Type B pancreatic cell (in vitro differentiated cells): ENCODE measurements around the gene NKAIN2. TPM values are rescaled to one million over a fixed set of nuclear protein-coding genes. Genes with fewer than 3 reads are reported as not detected.

Experiments
- DNase-seq: peaks from one replicate; pipeline ENCODE4 v3.0.0; 2021; ENCODE audit warnings: mixed read lengths; ENCODE audit not compliant: unreplicated experiment; ENCODE audit errors: extremely low spot score
- H3K27ac Mint-ChIP-seq: 2 replicates; pipeline ENCODE4 v1.8.0; 2021; ENCODE audit warnings: mild to moderate bottlenecking, mixed read lengths
- H3K27me3 Mint-ChIP-seq: 2 replicates; pipeline ENCODE4 v1.8.0; 2021; ENCODE audit warnings: mixed read lengths
- H3K36me3 Mint-ChIP-seq: 2 replicates; pipeline ENCODE4 v1.8.0; 2021; ENCODE audit warnings: mixed read lengths
- H3K4me1 Mint-ChIP-seq: one replicate; pipeline ENCODE4 v1.8.0; 2021; ENCODE audit warnings: mixed read lengths; ENCODE audit not compliant: unreplicated experiment
- H3K4me3 Mint-ChIP-seq: 2 replicates; pipeline ENCODE4 v1.8.0; 2021; ENCODE audit warnings: mild to moderate bottlenecking, mixed read lengths
- H3K9me3 Mint-ChIP-seq: 2 replicates; pipeline ENCODE4 v1.8.0; 2021; ENCODE audit warnings: mixed read lengths
- total RNA-seq: library from RNA; stranded (reverse); gene quantifications from 2 replicates; pipeline ENCODE4 v1.2.1, GENCODE V29; 2021; ENCODE audit warnings: low replicate concordance
- TF ChIP-seq, protein P1 (sequence below): fragments of 200-600 bp; sonication (generic); conservative IDR thresholded peaks from 2 replicates; pipeline ENCODE4 v1.5.0; 2021; ENCODE audit warnings: antibody characterized with exemption, mild to moderate bottlenecking

The NKAIN2 gene
- total RNA-seq, 1 donor from 2014 or later, result 1.7 TPM

DNA sequence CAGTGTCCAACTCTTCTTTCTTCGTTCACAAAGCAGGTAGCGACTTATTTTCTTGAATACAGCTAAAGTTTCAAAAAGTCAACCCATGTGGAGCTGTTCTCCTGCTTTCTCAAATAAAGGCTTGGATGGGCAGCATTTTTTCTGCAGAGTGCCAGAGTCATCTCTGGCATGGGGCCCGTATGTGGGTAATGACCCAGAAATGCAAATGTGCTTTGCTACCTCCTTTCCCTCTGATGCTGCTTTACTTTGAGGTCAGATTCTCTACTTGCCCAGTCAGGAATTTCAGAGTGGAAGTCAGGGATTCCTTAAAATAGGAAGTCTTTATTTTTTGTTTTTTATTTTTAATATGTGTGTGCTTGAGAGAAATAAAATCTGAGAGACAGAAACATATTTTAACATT is 4.9 kb downstream of the NKAIN2 start:
- H3K9me3 Mint-ChIP-seq, result no peaks in the 10 kb centered on the region
- H3K4me1 Mint-ChIP-seq, result peaks cover 7% of the 10 kb centered on the region
- H3K27ac Mint-ChIP-seq, result no peak overlapping the region
- TF ChIP-seq, protein P1, sequence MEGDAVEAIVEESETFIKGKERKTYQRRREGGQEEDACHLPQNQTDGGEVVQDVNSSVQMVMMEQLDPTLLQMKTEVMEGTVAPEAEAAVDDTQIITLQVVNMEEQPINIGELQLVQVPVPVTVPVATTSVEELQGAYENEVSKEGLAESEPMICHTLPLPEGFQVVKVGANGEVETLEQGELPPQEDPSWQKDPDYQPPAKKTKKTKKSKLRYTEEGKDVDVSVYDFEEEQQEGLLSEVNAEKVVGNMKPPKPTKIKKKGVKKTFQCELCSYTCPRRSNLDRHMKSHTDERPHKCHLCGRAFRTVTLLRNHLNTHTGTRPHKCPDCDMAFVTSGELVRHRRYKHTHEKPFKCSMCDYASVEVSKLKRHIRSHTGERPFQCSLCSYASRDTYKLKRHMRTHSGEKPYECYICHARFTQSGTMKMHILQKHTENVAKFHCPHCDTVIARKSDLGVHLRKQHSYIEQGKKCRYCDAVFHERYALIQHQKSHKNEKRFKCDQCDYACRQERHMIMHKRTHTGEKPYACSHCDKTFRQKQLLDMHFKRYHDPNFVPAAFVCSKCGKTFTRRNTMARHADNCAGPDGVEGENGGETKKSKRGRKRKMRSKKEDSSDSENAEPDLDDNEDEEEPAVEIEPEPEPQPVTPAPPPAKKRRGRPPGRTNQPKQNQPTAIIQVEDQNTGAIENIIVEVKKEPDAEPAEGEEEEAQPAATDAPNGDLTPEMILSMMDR, result no peak
- no peaks in the 10 kb centered on the region for H3K36me3 Mint-ChIP-seq
- DNase-seq, result no peak
- H3K4me3 Mint-ChIP-seq, result no peak overlapping the region
- H3K27me3 Mint-ChIP-seq, result peaks cover 57% of the 10 kb centered on the region

DNA sequence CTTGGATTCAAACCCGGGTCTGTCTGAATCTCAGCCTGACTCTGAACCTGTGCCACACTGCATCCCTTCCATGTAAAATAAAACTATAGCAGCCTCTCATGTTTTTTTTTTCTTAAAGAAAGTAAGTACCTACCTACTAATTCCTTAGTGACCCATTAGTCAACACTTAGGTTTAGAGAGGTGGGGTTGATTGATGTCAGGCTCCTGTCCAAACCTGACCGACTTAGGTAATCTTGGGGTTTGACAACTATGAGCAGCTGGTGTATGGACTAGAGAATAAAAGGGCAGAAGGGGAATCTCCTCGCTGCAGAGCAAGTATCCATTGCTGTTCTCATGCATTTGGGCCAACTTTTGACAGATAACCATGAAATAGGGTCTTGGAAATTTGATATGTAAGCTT is 6.5 kb downstream of the NKAIN2 start:
- Mint-ChIP-seq H3K36me3 (no peaks in the 10 kb centered on the region), H3K27me3 (peaks cover 44% of the 10 kb centered on the region), H3K4me3 (no peak overlapping the region), H3K9me3 (no peaks in the 10 kb centered on the region), H3K4me1 (peaks cover 3% of the 10 kb centered on the region), H3K27ac (no peak overlapping the region)
- DNase-seq, result no peak
- TF ChIP-seq, protein P1, result no peak

DNA sequence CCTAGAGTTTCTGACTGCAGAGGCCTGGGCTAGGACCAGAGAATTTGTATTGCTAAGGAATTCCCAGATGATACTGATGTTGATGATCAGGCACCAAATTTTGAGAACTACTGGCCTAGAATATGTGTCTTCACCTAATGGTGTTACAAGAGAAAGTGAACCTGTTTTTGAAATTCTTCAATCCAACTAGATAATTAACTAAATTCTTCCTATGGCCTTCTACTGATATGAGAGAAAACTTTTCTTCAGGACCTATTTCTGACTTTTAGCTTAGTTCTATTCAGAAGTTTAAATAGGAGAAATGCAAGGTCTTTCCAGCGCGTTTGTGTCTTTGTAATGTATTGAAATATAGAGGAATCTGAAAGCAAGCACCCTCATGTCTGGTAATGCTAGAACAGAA is 7.3 kb downstream of the NKAIN2 start:
- DNase-seq, result no peak
- no peaks in the 10 kb centered on the region for H3K36me3 Mint-ChIP-seq
- H3K4me1 Mint-ChIP-seq, result no peaks in the 10 kb centered on the region
- H3K27me3 Mint-ChIP-seq, result peaks cover 40% of the 10 kb centered on the region
- no peaks in the 10 kb centered on the region for H3K9me3 Mint-ChIP-seq
- H3K27ac Mint-ChIP-seq, result no peak overlapping the region
- no peak overlapping the region for H3K4me3 Mint-ChIP-seq
- TF ChIP-seq, protein P1, result no peak

GRCh38 chr6:123811378-123811777 is 7.7 kb downstream of the NKAIN2 start:
- no peaks in the 10 kb centered on the region for H3K4me1 Mint-ChIP-seq
- H3K4me3 Mint-ChIP-seq, result no peak overlapping the region
- no peak for DNase-seq
- H3K36me3 Mint-ChIP-seq, result no peaks in the 10 kb centered on the region
- peaks cover 40% of the 10 kb centered on the region for H3K27me3 Mint-ChIP-seq
- H3K9me3 Mint-ChIP-seq, result no peaks in the 10 kb centered on the region
- TF ChIP-seq, protein P1, result no peak
- no peak overlapping the region for H3K27ac Mint-ChIP-seq

GRCh38 chr6:123812621-123813020 is 9.0 kb downstream of the NKAIN2 start:
- no peak for DNase-seq
- Mint-ChIP-seq H3K27ac (no peak overlapping the region), H3K4me3 (no peak overlapping the region), H3K27me3 (peaks cover 40% of the 10 kb centered on the region), H3K4me1 (no peaks in the 10 kb centered on the region), H3K36me3 (no peaks in the 10 kb centered on the region), H3K9me3 (no peaks in the 10 kb centered on the region)
- TF ChIP-seq, protein P1, result no peak

GRCh38 chr6:123821112-123821511 is 17.4 kb downstream of the NKAIN2 start:
- TF ChIP-seq, protein P1, result no peak
- peaks cover 22% of the 10 kb centered on the region for H3K27me3 Mint-ChIP-seq
- H3K36me3 Mint-ChIP-seq, result no peaks in the 10 kb centered on the region
- no peak overlapping the region for H3K4me3 Mint-ChIP-seq
- H3K27ac Mint-ChIP-seq, result no peak overlapping the region
- H3K4me1 Mint-ChIP-seq, result peaks cover 7% of the 10 kb centered on the region
- DNase-seq, result no peak
- peaks cover 7% of the 10 kb centered on the region for H3K9me3 Mint-ChIP-seq
